ENCODE measurements around the gene TCFL5. TPM values are rescaled to one million over a fixed set of nuclear protein-coding genes. Genes with fewer than 3 reads are reported as not detected.

The TCFL5 gene
- total RNA-seq, 4 donors from 2014 or later: 9.0 to 20.3 (median 12.7) TPM

GRCh38 chr20:62820962-62821725 is 40.5 kb downstream of the TCFL5 start:
- Histone ChIP-seq H3K4me1 (peaks cover 55% of the 10 kb centered on the region), H3K27ac (no peak overlapping the region), H3K36me3 (no peaks in the 10 kb centered on the region), H3K27me3 (peaks cover 26% of the 10 kb centered on the region), H3K9me3 (no peaks in the 10 kb centered on the region), H3K4me3 (no peak overlapping the region)
- no peak for DNase-seq (ENCODE audit: low spot score in 2 of 2)
- 78% methylated on average over 13 of the region's 19 CpGs for WGBS
- TF ChIP-seq, protein P1, sequence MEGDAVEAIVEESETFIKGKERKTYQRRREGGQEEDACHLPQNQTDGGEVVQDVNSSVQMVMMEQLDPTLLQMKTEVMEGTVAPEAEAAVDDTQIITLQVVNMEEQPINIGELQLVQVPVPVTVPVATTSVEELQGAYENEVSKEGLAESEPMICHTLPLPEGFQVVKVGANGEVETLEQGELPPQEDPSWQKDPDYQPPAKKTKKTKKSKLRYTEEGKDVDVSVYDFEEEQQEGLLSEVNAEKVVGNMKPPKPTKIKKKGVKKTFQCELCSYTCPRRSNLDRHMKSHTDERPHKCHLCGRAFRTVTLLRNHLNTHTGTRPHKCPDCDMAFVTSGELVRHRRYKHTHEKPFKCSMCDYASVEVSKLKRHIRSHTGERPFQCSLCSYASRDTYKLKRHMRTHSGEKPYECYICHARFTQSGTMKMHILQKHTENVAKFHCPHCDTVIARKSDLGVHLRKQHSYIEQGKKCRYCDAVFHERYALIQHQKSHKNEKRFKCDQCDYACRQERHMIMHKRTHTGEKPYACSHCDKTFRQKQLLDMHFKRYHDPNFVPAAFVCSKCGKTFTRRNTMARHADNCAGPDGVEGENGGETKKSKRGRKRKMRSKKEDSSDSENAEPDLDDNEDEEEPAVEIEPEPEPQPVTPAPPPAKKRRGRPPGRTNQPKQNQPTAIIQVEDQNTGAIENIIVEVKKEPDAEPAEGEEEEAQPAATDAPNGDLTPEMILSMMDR (IDR thresholded peaks at IDR 0.05): no peak
- no peak for TF ChIP-seq EP300 (IDR thresholded peaks at IDR 0.05)
- no peak for TF ChIP-seq POLR2AphosphoS5 (IDR thresholded peaks at IDR 0.05)
- TF ChIP-seq POLR2A (IDR thresholded peaks at IDR 0.05): no peak

- 59% methylated on average over 9 of the region's 23 CpGs for WGBS
- peaks cover 34% of the 10 kb centered on the region for H3K27me3 ChIP-seq
- no peak for TF ChIP-seq POLR2A (IDR thresholded peaks at IDR 0.05)
- TF ChIP-seq, protein P1 (IDR thresholded peaks at IDR 0.05): no peak
- TF ChIP-seq EP300 (IDR thresholded peaks at IDR 0.05): no peak
- TF ChIP-seq POLR2AphosphoS5 (IDR thresholded peaks at IDR 0.05): no peak
- H3K27ac ChIP-seq: no peak overlapping the region
- no peaks in the 10 kb centered on the region for H3K36me3 ChIP-seq
- peaks cover 62% of the 10 kb centered on the region for H3K4me1 ChIP-seq
- H3K9me3 ChIP-seq: no peaks in the 10 kb centered on the region
- DNase-seq (ENCODE audit: low spot score in 2 of 2): no peak
- no peak overlapping the region for H3K4me3 ChIP-seq
These were observed 41.2 kb downstream of the TCFL5 start for GRCh38 chr20:62820208-62820961.

DNA sequence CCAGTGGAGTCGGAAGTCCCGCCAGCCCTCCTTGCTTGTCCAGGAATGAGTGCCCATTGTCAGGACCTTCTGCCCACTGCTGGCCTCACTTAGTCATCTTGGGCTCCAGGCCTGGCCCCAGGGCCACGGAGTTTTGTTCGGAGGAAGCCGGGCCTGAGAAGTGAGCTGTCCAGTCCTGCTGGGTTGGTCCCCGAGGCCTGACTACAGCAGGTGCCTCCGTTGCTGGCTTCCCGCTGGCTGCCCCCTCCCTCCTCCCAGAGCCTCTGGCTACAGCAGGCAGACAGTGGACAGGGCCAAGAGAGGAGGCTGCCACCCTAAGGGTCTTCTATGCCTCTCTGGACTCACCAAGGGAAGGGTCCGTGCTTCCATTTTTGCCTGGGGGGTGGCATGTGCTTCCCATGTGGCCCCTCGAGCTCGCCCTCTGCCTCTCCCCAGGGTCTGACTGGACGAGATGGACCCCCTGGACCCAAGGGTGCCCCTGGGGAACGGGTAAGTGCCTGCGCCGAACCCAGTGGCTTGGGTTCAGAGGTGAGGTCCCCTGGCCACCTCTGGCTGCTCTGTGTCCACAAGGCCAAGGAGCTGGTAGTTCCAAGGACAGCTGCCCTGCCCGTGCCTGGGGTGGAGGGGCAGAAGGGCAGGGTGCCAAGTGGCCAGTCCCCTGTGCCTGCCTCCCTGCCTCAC is 42.0 kb downstream of the TCFL5 start:
- no peak overlapping the region for H3K27ac ChIP-seq
- TF ChIP-seq POLR2A (IDR thresholded peaks at IDR 0.05) (no peak), EP300 (IDR thresholded peaks at IDR 0.05) (no peak), POLR2AphosphoS5 (IDR thresholded peaks at IDR 0.05) (no peak)
- TF ChIP-seq, protein P1 (IDR thresholded peaks at IDR 0.05): no peak
- no peaks in the 10 kb centered on the region for H3K36me3 ChIP-seq
- H3K9me3 ChIP-seq: no peaks in the 10 kb centered on the region
- no peak overlapping the region for H3K4me3 ChIP-seq
- 55% methylated on average over 7 of the region's 16 CpGs for WGBS
- peaks cover 40% of the 10 kb centered on the region for H3K27me3 ChIP-seq
- no peak for DNase-seq (ENCODE audit: low spot score in 2 of 2)
- peaks cover 65% of the 10 kb centered on the region for H3K4me1 ChIP-seq

DNA sequence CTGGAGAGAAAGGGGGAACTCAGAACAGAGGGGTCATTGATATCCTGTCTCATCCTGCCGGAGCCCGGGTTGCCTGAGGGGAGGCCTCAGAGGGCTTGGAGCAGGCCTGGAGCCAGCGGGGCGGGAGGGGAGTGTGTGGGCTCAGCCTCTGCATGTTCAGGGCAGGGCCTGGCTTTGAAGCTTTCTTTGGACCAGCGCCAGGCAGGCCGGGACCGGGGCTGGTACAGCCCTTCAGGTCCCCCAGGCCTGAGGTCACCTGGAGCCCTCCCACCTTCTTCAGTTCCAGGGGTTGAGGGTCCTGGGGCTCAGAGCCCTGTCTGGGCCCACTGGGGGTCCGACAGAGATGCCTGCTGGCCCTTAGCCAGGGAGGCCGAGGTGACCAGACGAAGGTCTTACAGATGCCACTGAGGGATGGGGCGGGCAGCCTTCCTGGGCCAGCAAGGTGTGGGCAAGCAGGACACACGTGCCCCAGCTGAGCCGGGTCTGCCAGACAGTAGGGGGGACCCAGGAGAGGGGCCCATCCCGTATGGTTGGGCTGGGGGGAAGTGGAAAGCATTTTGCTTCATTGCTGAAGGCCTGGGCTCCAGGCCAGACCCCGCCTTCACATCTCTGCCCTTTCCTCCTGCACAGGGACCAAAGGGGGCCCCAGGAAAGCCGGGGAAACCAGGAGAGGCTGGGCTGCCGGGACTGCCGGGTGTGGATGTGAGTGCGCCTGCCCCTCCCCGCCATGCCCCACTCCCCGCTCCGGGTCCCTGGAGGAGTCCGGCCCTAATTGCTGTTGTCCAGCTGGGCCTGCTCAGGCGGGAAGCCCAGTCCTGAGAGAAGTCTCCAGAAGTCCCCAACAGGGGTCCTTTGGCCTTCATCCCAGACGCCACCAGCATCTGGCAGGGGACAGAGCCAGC is 42.8 kb downstream of the TCFL5 start:
- H3K27ac ChIP-seq: no peak overlapping the region
- H3K4me1 ChIP-seq: peaks cover 60% of the 10 kb centered on the region
- peaks cover 41% of the 10 kb centered on the region for H3K27me3 ChIP-seq
- no peak for DNase-seq (ENCODE audit: low spot score in 2 of 2)
- 34% methylated on average over 4 of the region's 25 CpGs for WGBS
- peaks cover 2% of the 10 kb centered on the region for H3K36me3 ChIP-seq
- TF ChIP-seq, protein P1 (IDR thresholded peaks at IDR 0.05): no peak
- no peak for TF ChIP-seq POLR2A (IDR thresholded peaks at IDR 0.05)
- H3K4me3 ChIP-seq: no peak overlapping the region
- no peaks in the 10 kb centered on the region for H3K9me3 ChIP-seq
